ELF-1 (cell line): ENCODE data around the gene IKZF3.
"Not testable (repeated sequence)": the region's sequence is repeated elsewhere in the genome, so short reads cannot be mapped to it uniquely, and the experiment has no call there.

Source experiments
- DNase-seq: peaks from one replicate; pipeline ENCODE4 v3.0.0-alpha.2; 2016; ENCODE audit warnings: low read depth, low spot score

The IKZF3 gene

GRCh38 chr17:39756380-39757079 is 107.6 kb downstream of the IKZF3 start:
- no peak for DNase-seq

GRCh38 chr17:39755554-39756379 is 108.3 kb downstream of the IKZF3 start:
- DNase-seq, result no peak

GRCh38 chr17:39754958-39755553 is 109.1 kb downstream of the IKZF3 start:
- peak; percentile 28 for DNase-seq

GRCh38 chr17:39754161-39754957 is 109.8 kb downstream of the IKZF3 start:
- DNase-seq, result peak; percentile 85

- peak; percentile 45 for DNase-seq
Measured at GRCh38 chr17:39753514-39754160, 110.5 kb downstream of the IKZF3 start.

GRCh38 chr17:39752241-39752881 is 111.8 kb downstream of the IKZF3 start:
- no peak for DNase-seq

- no peak for DNase-seq
Measured at GRCh38 chr17:39751637-39752036, 112.5 kb downstream of the IKZF3 start.

- no peak for DNase-seq
Measured at GRCh38 chr17:39751016-39751543, 113.0 kb downstream of the IKZF3 start.

GRCh38 chr17:39750131-39751015 is 113.7 kb downstream of the IKZF3 start:
- DNase-seq, result no peak

GRCh38 chr17:39748444-39749034 is 115.6 kb downstream of the IKZF3 start:
- not testable (repeated sequence) for DNase-seq

- no peak for DNase-seq
Measured at GRCh38 chr17:39747745-39748144, 116.4 kb downstream of the IKZF3 start.

GRCh38 chr17:39746145-39746461 is 118.0 kb downstream of the IKZF3 start:
- DNase-seq, result no peak

GRCh38 chr17:39745335-39746144 is 118.6 kb downstream of the IKZF3 start:
- DNase-seq, result no peak

- DNase-seq, result no peak
Measured at GRCh38 chr17:39744836-39745215, 119.3 kb downstream of the IKZF3 start.

GRCh38 chr17:39744075-39744835 is 119.9 kb downstream of the IKZF3 start:
- DNase-seq, result no peak

- DNase-seq, result no peak
Measured at GRCh38 chr17:39742856-39743436, 121.2 kb downstream of the IKZF3 start.

GRCh38 chr17:39742126-39742855 is 121.8 kb downstream of the IKZF3 start:
- no peak for DNase-seq
